ENCODE measurements around the gene SDK1.
"Not testable (repeated sequence)": the region's sequence is repeated elsewhere in the genome, so short reads cannot be mapped to it uniquely, and the experiment has no call there.

The SDK1 gene

GRCh38 chr7:4091767-4092166 is 790.7 kb downstream of the SDK1 start:
- Histone ChIP-seq H3K9me3 (ENCODE audit: severe bottlenecking) (peaks cover 6% of the 10 kb centered on the region), H3K27ac (no peak overlapping the region), H3K36me3 (no peaks in the 10 kb centered on the region), H3K27me3 (ENCODE audit: insufficient read depth, low read depth, severe bottlenecking) (no peaks in the 10 kb centered on the region), H3K4me3 (ENCODE audit: low read depth, low read length) (no peak overlapping the region)
- no peak for TF ChIP-seq CTCF (IDR thresholded peaks at IDR 0.05; ENCODE audit: low read depth, low read length)
- DNase-seq, result no peak

- no peak for DNase-seq
- Histone ChIP-seq H3K27me3 (ENCODE audit: insufficient read depth, low read depth, severe bottlenecking) (no peaks in the 10 kb centered on the region), H3K9me3 (ENCODE audit: severe bottlenecking) (peaks cover 6% of the 10 kb centered on the region), H3K27ac (no peak overlapping the region), H3K4me3 (ENCODE audit: low read depth, low read length) (no peak overlapping the region), H3K36me3 (no peaks in the 10 kb centered on the region)
- no peak for TF ChIP-seq CTCF (IDR thresholded peaks at IDR 0.05; ENCODE audit: low read depth, low read length)
Observed at GRCh38 chr7:4093035-4093434, 792.0 kb downstream of the SDK1 start.

GRCh38 chr7:4093483-4093882 is 792.4 kb downstream of the SDK1 start:
- TF ChIP-seq CTCF (IDR thresholded peaks at IDR 0.05; ENCODE audit: low read depth, low read length), result no peak
- Histone ChIP-seq H3K27ac (no peak overlapping the region), H3K4me3 (ENCODE audit: low read depth, low read length) (no peak overlapping the region), H3K9me3 (ENCODE audit: severe bottlenecking) (peaks cover 6% of the 10 kb centered on the region), H3K27me3 (ENCODE audit: insufficient read depth, low read depth, severe bottlenecking) (no peaks in the 10 kb centered on the region), H3K36me3 (no peaks in the 10 kb centered on the region)
- no peak for DNase-seq

GRCh38 chr7:4094158-4094557 is 793.1 kb downstream of the SDK1 start:
- not testable (repeated sequence) for H3K27me3 ChIP-seq (ENCODE audit: insufficient read depth, low read depth, severe bottlenecking); H3K36me3 ChIP-seq; H3K4me3 ChIP-seq (ENCODE audit: low read depth, low read length); H3K9me3 ChIP-seq (ENCODE audit: severe bottlenecking); H3K27ac ChIP-seq; DNase-seq

- no peak for TF ChIP-seq CTCF (IDR thresholded peaks at IDR 0.05; ENCODE audit: low read depth, low read length)
- DNase-seq, result no peak
- Histone ChIP-seq H3K9me3 (ENCODE audit: severe bottlenecking) (no peaks in the 10 kb centered on the region), H3K27me3 (ENCODE audit: insufficient read depth, low read depth, severe bottlenecking) (no peaks in the 10 kb centered on the region), H3K4me3 (ENCODE audit: low read depth, low read length) (no peak overlapping the region), H3K36me3 (no peaks in the 10 kb centered on the region), H3K27ac (no peak overlapping the region)
Observed at GRCh38 chr7:4097001-4097609, 796.1 kb downstream of the SDK1 start.

- no peak overlapping the region for H3K4me3 ChIP-seq (ENCODE audit: low read depth, low read length)
- no peaks in the 10 kb centered on the region for H3K27me3 ChIP-seq (ENCODE audit: insufficient read depth, low read depth, severe bottlenecking)
- no peaks in the 10 kb centered on the region for H3K9me3 ChIP-seq (ENCODE audit: severe bottlenecking)
- no peaks in the 10 kb centered on the region for H3K36me3 ChIP-seq
- no peak for TF ChIP-seq CTCF (IDR thresholded peaks at IDR 0.05; ENCODE audit: low read depth, low read length)
- no peak overlapping the region for H3K27ac ChIP-seq
- no peak for DNase-seq
Observed at GRCh38 chr7:4098169-4098568, 797.1 kb downstream of the SDK1 start.
